Mucosa of descending colon (tissue), 3 donors: ENCODE data around the gene COL9A3. TPM values are rescaled to one million over a fixed set of nuclear protein-coding genes. Genes with fewer than 3 reads are reported as not detected.
A peak's percentile ranks its signal among the peaks of the same experiment; 100 is the strongest.

ENCODE experiments used
- ATAC-seq: fragments of 200-7000 bp; cut with Tn5 transposase; one replicate; pipeline ENCODE4 v1.9.1; 2020; ENCODE audit warnings: mild to moderate bottlenecking, moderate library complexity
- DNase-seq, 3 donors: peaks; one replicate each; pipeline ENCODE4 v3.0.0-alpha.2; 2020
- H3K36me3 ChIP-seq: fragments of 200-600 bp; one replicate; pipeline ENCODE4 v1.8.0; 2021; ENCODE audit warnings: low read depth, mild to moderate bottlenecking
- H3K4me1 ChIP-seq: fragments of 200-600 bp; one replicate; pipeline ENCODE4 v1.8.0; 2021; ENCODE audit warnings: low read depth, mild to moderate bottlenecking
- H3K4me3 ChIP-seq: fragments of 200-600 bp; one replicate; pipeline ENCODE4 v1.8.0; 2021; ENCODE audit warnings: mild to moderate bottlenecking
- H3K9me3 ChIP-seq: fragments of 200-600 bp; one replicate; pipeline ENCODE4 v1.8.0; 2021; ENCODE audit warnings: mild to moderate bottlenecking
- CTCF ChIP-seq: fragments of 200-600 bp; IDR thresholded peaks from one replicate; pipeline ENCODE4 v1.8.0; 2022; ENCODE audit warnings: antibody characterized with exemption, mild to moderate bottlenecking
- intact Hi-C, 2 donors: fragments of 100-400 bp; cut with DNase I in 1 of 2; cut with micrococcal nuclease in 1 of 2; formaldehyde crosslinking; loops; one replicate each; pipeline versions ENCODE4 v1.11.0 to v1.11.1; 2022; cut with DNase I, micrococcal nuclease
- total RNA-seq, 3 donors: library from RNA; stranded (reverse); fragmentation: NEBNext Ultra II Directional in 2 of 3; extraction: Animal tissue kit (Norgen Biotek cat#: 25700) in 2 of 3; gene quantifications; one replicate each; pipeline versions ENCODE4 v1.2.1 to v1.2.4, GENCODE V29; 2021 to 2023
- donor health status: DM: no; HTN: no; CAD: no; lungs with moderate emphysema.
- donor health status: DM: no; HTN: no; CAD: no.
- donor health status: DM: no; HTN: yes; CAD: no.

The COL9A3 gene
- total RNA-seq, 3 donors from 2014 or later: 0.70 to 12.4 (median 2.3) TPM

GRCh38 chr20:62790075-62790474 is 26.8 kb upstream of the COL9A3 start:
- no peak for DNase-seq
- no peak overlapping the region for H3K4me3 ChIP-seq
- no peak for TF ChIP-seq CTCF
- no peak for ATAC-seq
- intact Hi-C loops: loop anchor here in 1 of 2 donors (5.0 kb wide), 1 partner anchor 123 kb away; no protein-coding TSS in a partner anchor
- no peaks in the 10 kb centered on the region for H3K9me3 ChIP-seq
- H3K36me3 ChIP-seq: no peaks in the 10 kb centered on the region
- H3K4me1 ChIP-seq: peaks cover 12% of the 10 kb centered on the region

GRCh38 chr20:62791301-62792181 is 25.3 kb upstream of the COL9A3 start:
- ATAC-seq (peak; percentile 31), DNase-seq (peak in 2 of 3 donors; percentile 83 to 85)
- intact Hi-C loops: loop anchor here in 1 of 2 donors (5.0 kb wide), 1 partner anchor 124 kb away; no protein-coding TSS in a partner anchor
- Histone ChIP-seq H3K9me3 (no peaks in the 10 kb centered on the region), H3K36me3 (no peaks in the 10 kb centered on the region), H3K4me1 (peaks cover 12% of the 10 kb centered on the region), H3K4me3 (no peak overlapping the region)
- peak; percentile 85 for TF ChIP-seq CTCF

DNA sequence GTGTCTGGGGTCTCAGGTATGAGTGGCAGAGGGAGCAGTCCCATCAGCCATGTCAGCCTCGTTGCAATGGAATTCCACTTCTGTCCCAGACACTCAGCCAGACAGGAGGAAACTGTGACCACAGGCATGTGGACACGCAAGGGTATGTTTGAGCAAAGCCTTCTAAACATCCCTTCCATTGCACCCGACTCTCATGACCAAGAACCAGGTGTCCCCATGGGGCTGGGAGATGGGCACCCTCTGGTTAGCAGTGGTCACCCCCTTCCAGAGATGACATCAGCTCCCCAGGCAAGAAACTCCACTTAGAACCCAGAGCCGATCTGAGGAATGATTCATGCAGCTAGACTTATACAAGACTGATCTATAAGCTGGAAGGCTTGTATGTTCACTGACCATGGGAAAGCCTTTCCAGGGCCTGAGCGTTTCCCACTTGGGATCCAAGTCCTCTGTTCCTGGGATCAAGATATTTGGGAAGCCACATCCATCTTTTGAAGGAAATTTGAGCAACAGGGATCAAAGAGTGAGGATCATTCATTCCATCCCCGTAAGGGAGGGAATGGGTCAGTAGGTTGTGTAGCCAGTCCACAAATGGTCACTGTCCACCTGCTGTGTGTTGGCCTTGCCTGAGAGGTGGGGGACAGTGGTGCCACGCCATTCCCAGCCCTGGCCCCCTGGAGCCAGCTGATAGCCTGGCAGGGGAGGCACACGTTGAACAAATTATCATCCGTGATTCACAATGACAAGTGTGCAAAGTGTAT is 24.5 kb upstream of the COL9A3 start:
- H3K9me3 ChIP-seq: no peaks in the 10 kb centered on the region
- peaks cover 16% of the 10 kb centered on the region for H3K4me1 ChIP-seq
- TF ChIP-seq CTCF: no peak
- H3K4me3 ChIP-seq: no peak overlapping the region
- H3K36me3 ChIP-seq: no peaks in the 10 kb centered on the region
- intact Hi-C loops: loop anchor here in 1 of 2 donors (5.0 kb wide), 1 partner anchor 125 kb away; no protein-coding TSS in a partner anchor
- DNase-seq (no peak), ATAC-seq (no peak)

DNA sequence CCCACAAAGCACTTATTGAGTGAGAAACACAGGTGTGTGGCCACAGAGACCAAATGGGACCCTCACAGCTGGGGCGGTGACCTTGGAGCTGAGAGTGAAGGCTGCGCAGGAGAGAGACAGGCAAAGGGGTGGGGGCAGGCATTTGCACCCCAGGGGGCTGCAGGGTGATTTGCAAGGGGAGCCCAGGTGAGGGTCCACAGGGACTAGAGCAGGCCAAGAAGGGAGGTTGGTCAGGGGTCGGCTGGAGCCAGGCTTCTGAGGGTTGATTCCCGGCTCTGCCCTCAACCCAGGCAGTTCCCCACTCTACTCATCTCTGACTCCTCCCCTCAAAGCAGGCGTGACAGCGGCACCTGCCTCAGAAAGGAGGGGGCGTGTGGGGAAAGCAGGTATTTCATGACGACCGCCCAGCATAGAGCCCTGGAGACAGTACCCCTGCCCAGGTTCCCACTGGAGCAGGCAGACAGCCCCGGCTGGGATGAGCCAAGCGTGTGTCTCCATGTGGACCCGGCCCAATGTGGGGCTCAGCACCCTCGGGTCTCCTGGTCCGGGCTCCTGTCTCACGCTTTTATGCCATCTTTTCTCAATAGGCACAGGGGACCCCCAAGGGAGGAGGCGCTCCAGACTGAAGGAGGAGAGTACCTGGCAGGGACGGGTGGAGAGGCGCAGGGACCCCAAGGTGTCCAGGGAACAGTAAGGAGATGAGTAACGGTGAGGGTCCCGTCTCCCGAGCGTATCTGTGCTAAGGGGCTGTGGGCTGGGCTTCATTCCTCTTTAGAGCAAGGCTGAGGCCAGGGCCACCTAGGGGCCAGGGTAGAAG is 23.7 kb upstream of the COL9A3 start:
- Histone ChIP-seq H3K4me3 (no peak overlapping the region), H3K4me1 (peaks cover 24% of the 10 kb centered on the region), H3K36me3 (no peaks in the 10 kb centered on the region), H3K9me3 (no peaks in the 10 kb centered on the region)
- no peak for ATAC-seq
- TF ChIP-seq CTCF: no peak
- DNase-seq: peak in 2 of 3 donors; percentile 46 to 73
- intact Hi-C loops: loop anchor here in 1 of 2 donors (5.0 kb wide), 1 partner anchor 126 kb away; no protein-coding TSS in a partner anchor

DNA sequence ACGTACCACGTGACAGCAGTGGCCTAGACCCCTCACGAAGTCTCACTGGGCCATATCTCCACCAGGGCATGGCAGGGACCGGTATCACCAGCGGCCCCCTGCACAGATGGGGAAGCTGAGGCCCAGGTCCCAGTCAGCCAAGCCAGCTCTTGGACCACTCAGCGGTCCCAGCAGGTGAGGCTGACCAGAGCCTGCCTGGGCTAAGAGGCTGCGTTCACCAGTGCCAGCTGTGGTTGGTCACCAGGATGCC is 23.2 kb upstream of the COL9A3 start:
- DNase-seq (no peak), ATAC-seq (no peak)
- peaks cover 29% of the 10 kb centered on the region for H3K4me1 ChIP-seq
- H3K36me3 ChIP-seq: no peaks in the 10 kb centered on the region
- no peak overlapping the region for H3K4me3 ChIP-seq
- no peaks in the 10 kb centered on the region for H3K9me3 ChIP-seq
- TF ChIP-seq CTCF: no peak
- intact Hi-C loops: loop anchor here in 1 of 2 donors (5.0 kb wide), 1 partner anchor 126 kb away; no protein-coding TSS in a partner anchor
